ENCODE results near the gene ZNF775.
A peak's percentile ranks its signal among the peaks of the same experiment; 100 is the strongest.

ZNF775 gene

GRCh38 chr7:150402671-150403321, 23.7 kb downstream of the ZNF775 start:
- DNase-seq: no peak

DNA sequence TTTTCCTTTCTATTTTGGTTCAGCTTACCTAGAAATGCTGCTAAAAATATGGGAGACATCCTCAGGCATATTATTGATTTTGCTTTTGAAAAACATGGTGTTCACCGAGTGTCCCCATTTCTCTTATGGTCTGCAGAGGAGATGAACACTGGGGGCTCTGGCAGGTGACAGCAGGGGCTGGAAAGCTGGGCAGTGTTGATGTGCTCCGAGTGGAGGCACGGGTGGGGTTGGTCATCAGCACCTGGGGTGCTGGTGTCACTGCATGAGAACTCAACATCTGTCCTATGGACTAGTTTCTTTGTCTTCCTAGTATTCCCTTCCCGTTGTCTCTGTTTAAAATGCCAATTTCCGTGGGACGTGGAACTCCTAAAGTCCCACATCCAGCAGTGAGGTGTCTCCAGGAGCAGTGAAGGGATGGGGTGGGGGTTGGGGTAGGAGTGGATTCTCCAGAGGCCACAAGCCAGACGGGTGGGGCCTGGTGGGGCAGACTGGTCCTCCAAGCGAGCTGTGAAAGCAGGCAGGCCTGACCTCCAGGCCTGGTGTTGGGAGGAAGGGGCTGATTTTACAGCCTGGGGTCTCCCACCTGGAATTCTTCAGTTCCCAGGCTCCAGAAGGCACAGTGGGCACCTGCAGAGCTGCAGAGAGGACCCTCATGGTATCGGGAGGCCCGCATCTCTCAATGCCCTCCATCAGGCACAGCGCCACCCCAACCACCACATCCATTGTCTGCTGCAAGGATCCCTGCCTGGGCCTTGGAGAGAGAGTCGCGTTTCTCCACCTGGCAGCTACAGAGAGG, 24.4 kb downstream of the ZNF775 start:
- no peak for DNase-seq

- no peak for DNase-seq
These were observed 25.2 kb downstream of the ZNF775 start for GRCh38 chr7:150404172-150404804.

DNA sequence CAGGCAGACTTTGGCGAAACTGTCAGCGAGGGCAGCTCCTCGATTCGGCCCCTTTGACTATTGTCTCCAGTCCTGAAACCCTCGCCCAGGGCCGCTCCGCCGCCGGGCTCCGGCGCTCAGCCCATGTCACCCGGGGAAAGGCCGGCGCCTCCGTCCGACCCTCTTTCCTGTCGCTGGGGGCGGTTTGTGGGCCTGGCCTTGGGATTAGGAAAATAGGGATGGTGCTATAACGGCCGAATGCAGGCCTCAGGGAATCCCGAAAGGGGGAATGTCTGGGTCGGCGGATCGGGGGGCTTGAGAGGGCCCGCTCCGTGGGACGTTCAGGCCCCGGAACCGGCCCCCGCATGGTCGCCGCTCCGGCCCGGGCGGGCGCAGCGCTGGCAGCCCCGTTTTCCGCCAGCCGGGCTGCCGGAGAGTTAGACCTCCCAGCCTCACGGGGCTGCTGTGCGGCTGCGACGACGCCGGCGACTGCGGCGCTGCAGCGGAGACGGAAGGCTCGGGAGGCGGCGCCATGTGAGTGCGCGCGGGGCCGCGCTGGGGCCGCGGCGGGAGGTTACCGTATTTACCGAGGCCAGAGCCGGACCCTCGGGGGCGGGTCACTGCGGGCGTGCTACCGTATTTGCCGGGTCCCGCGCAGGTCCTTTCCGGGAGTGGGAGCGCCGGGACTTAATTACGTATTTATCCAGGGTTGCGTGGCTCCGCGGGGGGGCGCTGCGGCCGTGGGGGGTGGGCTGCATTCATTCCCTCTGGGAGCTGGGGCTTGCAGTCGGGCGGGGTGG, 25.9 kb downstream of the ZNF775 start:
- peak; percentile 96 for DNase-seq

DNA sequence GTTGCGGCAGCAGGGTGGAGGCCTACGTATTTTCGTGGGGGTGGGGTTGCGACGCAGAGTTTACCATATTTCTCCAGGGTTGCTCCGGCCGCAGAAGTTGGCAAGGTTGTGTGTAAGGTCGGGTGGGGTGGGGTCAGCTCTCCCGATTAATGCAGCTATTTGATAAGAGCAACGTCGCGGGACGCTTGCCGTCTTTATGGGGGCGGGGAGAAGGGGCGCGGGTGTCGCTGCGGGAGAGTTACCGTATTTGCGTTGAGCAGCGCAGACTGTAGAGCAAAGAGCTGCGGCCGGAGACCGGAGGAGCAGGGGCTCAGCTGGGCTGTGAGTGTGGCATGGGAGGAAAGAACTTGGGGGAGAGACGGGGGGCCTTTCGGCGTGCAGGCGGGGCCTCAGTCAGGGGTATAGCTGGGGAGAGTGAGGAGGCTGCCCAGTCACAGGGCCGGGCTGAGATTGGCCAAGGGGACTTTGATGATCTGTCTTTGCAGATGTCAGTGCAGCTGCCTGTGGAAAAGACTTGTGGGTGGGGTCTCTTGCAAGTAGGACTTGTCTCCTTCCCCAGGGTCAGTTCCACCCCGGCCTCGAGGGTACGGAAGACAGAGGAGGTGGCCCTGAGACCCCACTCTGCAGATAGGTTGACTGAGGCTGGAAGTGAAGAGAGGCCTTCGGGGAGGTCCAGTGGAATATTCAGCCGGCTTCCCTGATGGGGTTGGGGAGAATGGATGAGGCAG, 26.6 kb downstream of the ZNF775 start:
- peak; percentile 82 for DNase-seq

GRCh38 chr7:150406312-150406566, 27.1 kb downstream of the ZNF775 start:
- no peak for DNase-seq

DNA sequence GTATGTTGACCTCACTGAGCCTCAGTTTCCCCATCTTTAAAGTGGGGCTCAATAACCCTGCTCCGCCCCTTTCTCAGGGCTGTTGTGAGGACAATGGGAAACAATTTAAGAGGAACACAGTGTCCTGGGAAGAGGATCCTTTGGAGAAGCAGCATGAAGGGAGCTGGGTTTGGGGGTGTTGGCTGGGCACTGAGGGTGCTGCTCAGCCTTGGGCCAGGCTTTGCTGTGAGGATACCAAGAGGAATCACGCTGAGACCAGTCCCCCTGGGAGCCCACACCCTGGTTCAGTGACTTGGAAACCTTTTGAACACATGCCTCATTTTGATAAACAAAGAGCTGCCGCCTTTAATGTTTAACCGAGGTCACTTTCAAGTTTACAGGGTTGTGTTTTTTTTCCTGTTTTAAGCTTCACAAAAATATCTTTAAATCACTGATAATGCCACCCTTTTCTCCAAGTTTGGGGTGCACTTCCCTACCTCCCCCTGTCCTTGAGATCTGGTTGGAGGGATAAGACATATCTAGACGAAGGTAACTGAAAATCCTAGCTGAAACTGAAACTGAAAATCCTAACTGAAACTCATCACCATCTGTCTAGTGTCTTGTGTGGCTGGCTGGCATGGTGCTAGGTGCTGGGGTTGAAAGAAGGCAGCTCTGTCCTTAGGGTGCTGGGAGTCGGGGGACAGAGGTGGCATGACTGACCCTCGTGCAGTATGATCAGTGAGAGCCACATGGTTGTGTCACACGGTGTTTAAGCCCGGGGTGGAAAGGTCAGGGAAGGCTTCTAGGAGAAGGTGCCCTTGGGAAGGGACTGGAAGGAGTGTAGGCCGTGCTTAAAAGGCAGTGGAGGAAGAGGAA, 27.7 kb downstream of the ZNF775 start:
- DNase-seq: peak; percentile 29

- DNase-seq: no peak
These were observed 28.7 kb downstream of the ZNF775 start for GRCh38 chr7:150407588-150408392.

DNA sequence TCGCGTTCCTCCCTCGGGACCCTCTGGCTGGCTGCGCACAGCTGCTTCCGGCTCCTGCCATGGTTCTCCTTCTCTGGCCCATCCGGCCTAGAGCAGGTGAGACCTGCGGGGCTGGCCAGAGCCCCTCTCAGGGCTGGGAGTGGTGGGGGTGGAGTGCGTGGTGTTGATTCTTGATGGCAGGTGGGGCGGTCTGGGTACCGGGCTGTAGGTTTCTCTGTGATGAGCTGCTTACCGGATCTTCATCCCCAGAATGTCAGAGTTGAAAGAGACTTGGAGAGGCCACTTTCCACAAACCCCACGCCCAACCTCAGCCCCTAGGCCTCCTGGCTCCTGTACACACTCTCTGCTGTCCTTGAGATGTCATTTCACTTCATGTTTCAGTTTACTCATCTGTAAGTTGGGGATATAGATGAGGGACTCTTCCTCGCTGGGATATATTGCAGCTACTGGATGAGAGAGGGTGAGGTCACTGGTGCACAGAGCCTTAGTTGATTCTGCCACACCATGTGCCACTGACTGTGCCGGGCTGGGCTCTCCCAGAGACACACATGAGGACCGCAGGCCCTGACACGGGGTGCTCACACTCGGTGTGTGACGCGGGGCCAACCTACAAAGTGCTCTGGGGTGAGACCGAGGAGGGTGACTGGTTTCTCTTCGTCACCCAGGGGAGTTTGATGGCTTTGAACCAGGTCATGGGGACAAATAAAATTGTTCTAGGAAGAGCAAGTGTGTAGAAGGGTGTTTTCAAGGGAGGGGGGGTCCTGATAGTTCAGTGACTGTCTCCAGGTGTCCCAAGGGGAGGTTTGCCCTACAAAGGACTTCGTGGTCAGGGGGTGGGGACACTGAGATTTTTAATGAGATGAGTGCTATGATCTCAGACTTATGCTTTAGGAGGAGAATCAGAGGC, 29.5 kb downstream of the ZNF775 start:
- no peak for DNase-seq

DNA sequence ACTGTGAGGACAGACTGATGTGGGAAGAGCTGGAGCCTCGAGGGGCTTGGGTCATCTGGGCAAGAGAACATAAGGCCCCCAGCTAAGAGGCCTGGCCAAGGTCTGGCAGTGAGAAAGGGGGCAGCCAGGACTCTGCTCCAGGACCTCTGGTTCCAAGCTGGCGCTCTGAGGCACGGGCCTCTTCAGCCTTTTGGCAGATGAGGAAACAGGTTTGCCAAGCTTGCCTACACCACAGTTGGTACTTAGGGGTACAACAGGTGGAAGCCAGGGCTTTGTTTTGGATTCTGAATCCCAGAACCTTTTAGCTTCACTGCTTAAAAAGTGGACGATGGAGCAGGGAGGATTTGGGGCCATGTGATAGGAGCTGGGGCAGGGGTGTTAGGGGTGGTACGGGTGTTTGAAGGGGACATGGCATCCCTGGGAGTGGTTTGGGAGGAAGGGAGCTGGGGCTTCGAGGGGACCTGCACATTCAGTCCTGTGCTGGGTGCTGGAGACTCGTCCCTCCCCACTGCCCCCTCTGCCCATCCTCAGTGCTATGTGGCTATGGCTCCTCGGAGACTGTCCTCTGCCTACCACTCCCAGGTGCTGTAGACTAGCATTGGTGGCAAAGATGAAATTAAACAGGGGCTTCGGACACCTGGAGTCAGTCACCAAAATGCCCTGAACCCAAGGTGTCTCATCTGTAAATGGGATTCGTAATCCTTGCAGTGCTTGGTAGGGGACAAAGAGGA, 30.3 kb downstream of the ZNF775 start:
- no peak for DNase-seq

DNA sequence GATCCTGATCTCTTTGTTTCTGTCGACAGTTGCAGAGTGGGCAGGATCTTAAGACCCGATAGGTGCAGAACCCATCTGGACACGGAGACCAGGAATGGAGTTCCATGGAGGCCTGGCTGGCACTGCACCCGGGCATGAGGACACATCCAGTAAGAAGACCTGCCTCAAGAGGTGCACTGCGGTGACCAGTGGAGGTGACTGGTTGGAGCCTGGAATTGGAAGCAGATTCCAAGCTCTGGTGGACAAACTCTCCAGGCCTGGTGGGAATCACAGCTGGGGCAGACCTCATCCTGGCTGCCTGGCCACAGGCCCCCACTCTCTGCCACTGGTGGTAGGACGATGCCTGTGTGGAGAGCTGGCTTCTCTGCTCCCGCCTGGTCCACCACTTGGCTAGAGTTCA, 31.0 kb downstream of the ZNF775 start:
- DNase-seq: no peak

DNA sequence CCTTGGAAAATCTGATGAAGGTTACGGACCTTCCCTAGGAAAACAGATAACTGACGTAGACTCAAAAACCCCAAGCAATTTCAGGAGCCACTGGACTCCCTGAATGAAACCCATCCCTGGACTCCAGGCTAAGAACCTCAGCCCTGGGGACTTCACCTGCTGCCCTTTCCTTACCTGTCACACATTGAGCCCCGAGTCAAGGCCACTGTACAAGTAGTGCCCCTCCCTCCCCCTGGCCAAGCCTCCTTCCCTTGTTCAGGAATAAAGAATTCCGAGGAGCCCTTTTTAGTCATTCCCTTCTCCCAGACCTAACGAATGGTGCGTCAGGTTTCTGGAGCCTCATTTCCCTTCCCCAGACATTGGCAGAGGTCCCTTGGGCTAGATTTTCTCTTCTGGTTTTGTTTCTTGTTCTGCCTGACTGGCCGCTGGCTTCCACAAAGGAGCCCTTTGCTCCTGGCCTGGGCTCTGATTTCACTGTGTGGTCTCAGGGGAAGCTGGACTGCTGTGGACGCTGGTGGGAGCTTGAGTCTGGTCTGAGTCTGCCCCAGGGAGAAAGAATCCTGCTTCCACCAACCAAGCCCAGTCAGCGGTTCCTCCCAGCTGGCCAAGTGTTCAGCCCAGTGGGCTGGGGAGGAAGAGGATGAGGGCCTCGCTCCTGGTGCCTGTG, 31.7 kb downstream of the ZNF775 start:
- no peak for DNase-seq

DNA sequence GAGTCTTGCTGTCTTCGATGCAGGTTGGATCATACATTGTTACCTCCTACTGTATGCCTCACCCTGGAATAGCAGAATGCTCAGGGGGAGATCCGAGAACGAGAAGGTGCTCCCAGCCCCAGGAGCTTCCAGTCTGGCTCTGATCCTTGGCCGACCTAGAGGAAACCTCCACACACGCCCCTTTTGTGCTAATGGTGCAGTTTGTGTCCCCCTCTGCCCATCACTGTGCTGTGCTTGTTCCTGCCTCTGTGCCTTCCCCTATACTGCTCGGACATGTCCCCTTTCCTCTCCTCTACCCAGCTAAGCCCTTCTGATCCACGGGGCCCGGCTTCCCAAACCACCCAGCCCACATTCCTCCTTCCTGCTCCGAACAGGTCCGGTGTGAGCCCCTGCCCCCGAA, 32.5 kb downstream of the ZNF775 start:
- no peak for DNase-seq

- DNase-seq: no peak
These were observed 32.9 kb downstream of the ZNF775 start for GRCh38 chr7:150412016-150412415.

GRCh38 chr7:150412518-150413488, 33.7 kb downstream of the ZNF775 start:
- DNase-seq: no peak

DNA sequence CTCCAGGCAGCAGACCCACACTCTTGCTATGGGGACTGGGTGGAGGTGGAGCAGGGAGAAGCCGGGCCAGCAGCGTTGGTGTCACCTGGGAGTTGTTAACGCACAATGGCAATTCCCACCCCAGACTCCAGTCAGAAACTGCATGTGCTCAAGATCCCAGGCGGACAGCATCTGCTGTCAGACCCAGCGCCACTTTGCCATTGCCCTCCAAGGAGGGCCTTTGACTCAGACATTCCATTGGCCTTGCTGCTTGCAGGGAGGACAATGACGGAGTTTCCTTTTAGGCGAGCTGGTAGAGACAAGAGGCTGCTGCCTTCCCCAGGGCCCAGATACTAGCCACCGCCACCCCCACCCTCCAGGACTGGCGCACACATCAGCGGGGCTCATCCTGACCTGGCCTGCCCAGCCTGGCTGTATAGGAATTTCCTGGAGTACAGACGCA, 34.5 kb downstream of the ZNF775 start:
- DNase-seq: no peak

All from retina (tissue), 1 donor.